ENCODE measurements around the gene GLYR1.

The GLYR1 gene

GRCh38 chr16:4771646-4772045 lies 75.4 kb downstream of the GLYR1 start:
- Mint-ChIP-seq H3K27me3 (ENCODE audit: low read depth, poor library complexity) (no peaks in the 10 kb centered on the region), H3K4me1 (peaks cover 14% of the 10 kb centered on the region), H3K4me3 (no peak overlapping the region), H3K9me3 (no peaks in the 10 kb centered on the region), H3K27ac (no peak overlapping the region), H3K36me3 (ENCODE audit: low read depth) (no peaks in the 10 kb centered on the region)
- no peak for DNase-seq
- TF ChIP-seq CTCF (IDR thresholded peaks at IDR 0.05): no peak

GRCh38 chr16:4769306-4769638 lies 77.8 kb downstream of the GLYR1 start:
- Mint-ChIP-seq H3K36me3 (ENCODE audit: low read depth) (no peaks in the 10 kb centered on the region), H3K4me1 (peaks cover 25% of the 10 kb centered on the region), H3K4me3 (peak overlapping the region; percentile 82), H3K27me3 (ENCODE audit: low read depth, poor library complexity) (no peaks in the 10 kb centered on the region), H3K27ac (peak overlapping the region; percentile 55), H3K9me3 (no peaks in the 10 kb centered on the region)
- DNase-seq: no peak
- TF ChIP-seq CTCF (IDR thresholded peaks at IDR 0.05): no peak

GRCh38 chr16:4768549-4769305 lies 78.4 kb downstream of the GLYR1 start:
- Mint-ChIP-seq H3K4me3 (peak overlapping the region; percentile 82), H3K27me3 (ENCODE audit: low read depth, poor library complexity) (no peaks in the 10 kb centered on the region), H3K36me3 (ENCODE audit: low read depth) (peaks cover 4% of the 10 kb centered on the region), H3K4me1 (peaks cover 25% of the 10 kb centered on the region), H3K27ac (peak overlapping the region; percentile 55), H3K9me3 (no peaks in the 10 kb centered on the region)
- TF ChIP-seq CTCF (IDR thresholded peaks at IDR 0.05): no peak
- DNase-seq: peak; percentile 98

GRCh38 chr16:4767872-4768548 lies 79.1 kb downstream of the GLYR1 start:
- no peak for DNase-seq
- peaks cover 25% of the 10 kb centered on the region for H3K4me1 Mint-ChIP-seq
- peak overlapping the region; percentile 82 for H3K4me3 Mint-ChIP-seq
- no peaks in the 10 kb centered on the region for H3K9me3 Mint-ChIP-seq
- TF ChIP-seq CTCF (IDR thresholded peaks at IDR 0.05): no peak
- H3K27ac Mint-ChIP-seq: no peak overlapping the region
- H3K36me3 Mint-ChIP-seq (ENCODE audit: low read depth): peaks cover 6% of the 10 kb centered on the region
- no peaks in the 10 kb centered on the region for H3K27me3 Mint-ChIP-seq (ENCODE audit: low read depth, poor library complexity)

GRCh38 chr16:4766875-4767628 lies 80.0 kb downstream of the GLYR1 start, which contains the start of gene ZNF500:
ZNF500 (minus strand) TSS chr16:4767162; CDS start chr16:4765978, 1,184 bp downstream.
- peak within 1 kb of the TSS; percentile 91 for H3K27ac Mint-ChIP-seq
- peak within 1 kb of the TSS; percentile 88 for H3K4me3 Mint-ChIP-seq
- no peaks in the 10 kb centered on the region for H3K9me3 Mint-ChIP-seq
- DNase-seq: peak; percentile 99
- H3K36me3 Mint-ChIP-seq (ENCODE audit: low read depth): peaks cover 6% of the 10 kb centered on the region
- H3K27me3 Mint-ChIP-seq (ENCODE audit: low read depth, poor library complexity): no peaks in the 10 kb centered on the region
- H3K4me1 Mint-ChIP-seq: peaks cover 25% of the 10 kb centered on the region
- TF ChIP-seq CTCF (IDR thresholded peaks at IDR 0.05): no peak

All from nephron progenitor cell (in vitro differentiated cells).